ENCODE data around the gene SAMD10. TPM values are rescaled to one million over a fixed set of nuclear protein-coding genes. Genes with fewer than 3 reads are reported as not detected.
"Not testable (repeated sequence)": the region's sequence is repeated elsewhere in the genome, so short reads cannot be mapped to it uniquely, and the experiment has no call there.

Gene SAMD10
- total RNA-seq, 4 donors from 2014 or later = 5.1 to 15.9 (median 6.8) TPM

- H3K36me3 ChIP-seq = peaks cover 0 to 24% (median 0%) of the 10 kb centered on the region in 3 donors
- 58 to 67% methylated on average over 14 to 16 of the region's 19 CpGs for WGBS, 2 donors
- intact Hi-C loops (cut with DNase I) = loop anchor here (5.0 kb wide), 1 partner anchor 437 kb away; the partner anchor contains the start of gene PTK6
These were observed 4.8 kb downstream of the SAMD10 start for GRCh38 chr20:63974402-63975200.

GRCh38 chr20:63973636-63974401 is 5.6 kb downstream of the SAMD10 start:
- H3K36me3 ChIP-seq = peaks cover 0 to 24% (median 0%) of the 10 kb centered on the region in 3 donors
- DNase-seq = no peak
- peak; percentile 93 to 100 (median 96) for TF ChIP-seq CTCF (IDR thresholded peaks at IDR 0.05)
- TF ChIP-seq POLR2A (IDR thresholded peaks at IDR 0.05) = no peak
- no peaks in the 10 kb centered on the region for H3K9me3 ChIP-seq
- 8 to 29% methylated on average over 15 to 28 of the region's 37 CpGs for WGBS, 2 donors
- no peaks in the 10 kb centered on the region for H3K27me3 ChIP-seq
- H3K27ac ChIP-seq = peak overlapping the region in 3 of 4 donors; percentile 49 to 78 (median 64)
- H3K4me3 ChIP-seq = peak overlapping the region in 3 of 4 donors; percentile 31 to 63 (median 35)
- H3K4me1 ChIP-seq = peaks cover 25 to 46% (median 29%) of the 10 kb centered on the region in 3 donors
- intact Hi-C loops (cut with DNase I) = loop anchor here (5.0 kb wide), 1 partner anchor 437 kb away; the partner anchor contains the start of gene PTK6

More at GRCh38 chr20:63974402-63975200, 4.8 kb downstream of the SAMD10 start:
- no peak overlapping the region for H3K4me3 ChIP-seq
- H3K4me1 ChIP-seq = peaks cover 23 to 49% (median 31%) of the 10 kb centered on the region in 3 donors
- no peak for DNase-seq
- H3K9me3 ChIP-seq = no peaks in the 10 kb centered on the region
- no peaks in the 10 kb centered on the region for H3K27me3 ChIP-seq
- TF ChIP-seq POLR2A (IDR thresholded peaks at IDR 0.05) (no peak), CTCF (IDR thresholded peaks at IDR 0.05) (no peak)
- peak overlapping the region in 2 of 4 donors; percentile 49 to 64 for H3K27ac ChIP-seq

- peaks cover 26 to 46% (median 29%) of the 10 kb centered on the region in 3 donors for H3K4me1 ChIP-seq
- no peaks in the 10 kb centered on the region for H3K9me3 ChIP-seq
- DNase-seq = no peak
- intact Hi-C loops (cut with DNase I) = loop anchor here (5.0 kb wide), 1 partner anchor 436 kb away; the partner anchor contains the start of gene PTK6
- peaks cover 0 to 25% (median 0%) of the 10 kb centered on the region in 3 donors for H3K36me3 ChIP-seq
- WGBS, 2 donors = 90 to 100% methylated on average over 1 to 3 of the region's 3 CpGs
- H3K4me3 ChIP-seq = no peak overlapping the region
- peak overlapping the region in 2 of 4 donors; percentile 64 to 78 for H3K27ac ChIP-seq
- TF ChIP-seq CTCF (IDR thresholded peaks at IDR 0.05) = no peak
- no peaks in the 10 kb centered on the region for H3K27me3 ChIP-seq
These were observed 6.3 kb downstream of the SAMD10 start for GRCh38 chr20:63973160-63973479.

- no peak for TF ChIP-seq CTCF (IDR thresholded peaks at IDR 0.05)
- no peak for TF ChIP-seq POLR2A (IDR thresholded peaks at IDR 0.05)
- no peak for DNase-seq
- Histone ChIP-seq H3K4me1 (peaks cover 23 to 46% (median 23%) of the 10 kb centered on the region in 3 donors), H3K27ac (peak overlapping the region in 2 of 4 donors; percentile 21 to 45), H3K27me3 (no peaks in the 10 kb centered on the region), H3K4me3 (no peak overlapping the region), H3K36me3 (peaks cover 0 to 30% (median 1%) of the 10 kb centered on the region in 3 donors), H3K9me3 (no peaks in the 10 kb centered on the region)
- WGBS, 2 donors = 68 to 77% methylated on average over 13 to 16 of the region's 18 CpGs
- intact Hi-C loops (cut with DNase I) = loop anchor here (5.0 kb wide), 1 partner anchor 435 kb away; the partner anchor contains the start of gene PTK6
These were observed 6.9 kb downstream of the SAMD10 start for GRCh38 chr20:63972312-63973159.

- peaks cover under 1 to 34% (median 7%) of the 10 kb centered on the region in 3 donors for H3K36me3 ChIP-seq
- intact Hi-C loops (cut with DNase I) = loop anchor here (5.0 kb wide), 1 partner anchor 435 kb away; the partner anchor contains the start of gene PTK6
- not testable (repeated sequence) for DNase-seq, H3K27me3 ChIP-seq, H3K4me3 ChIP-seq, H3K9me3 ChIP-seq
- 74% methylated on average over 10 of the region's 10 CpGs for WGBS, 2 donors
- peak overlapping the region in 1 of 4 donors; percentile 21 for H3K27ac ChIP-seq
- peaks cover 22 to 44% (median 23%) of the 10 kb centered on the region in 3 donors for H3K4me1 ChIP-seq
These were observed 7.5 kb downstream of the SAMD10 start for GRCh38 chr20:63971960-63972311.

Data from esophagus squamous epithelium (tissue), 5 donors.